Measurements from ENCODE around the gene ZNF334.
A peak's percentile ranks its signal among the peaks of the same experiment; 100 is the strongest.

The ZNF334 gene

DNA sequence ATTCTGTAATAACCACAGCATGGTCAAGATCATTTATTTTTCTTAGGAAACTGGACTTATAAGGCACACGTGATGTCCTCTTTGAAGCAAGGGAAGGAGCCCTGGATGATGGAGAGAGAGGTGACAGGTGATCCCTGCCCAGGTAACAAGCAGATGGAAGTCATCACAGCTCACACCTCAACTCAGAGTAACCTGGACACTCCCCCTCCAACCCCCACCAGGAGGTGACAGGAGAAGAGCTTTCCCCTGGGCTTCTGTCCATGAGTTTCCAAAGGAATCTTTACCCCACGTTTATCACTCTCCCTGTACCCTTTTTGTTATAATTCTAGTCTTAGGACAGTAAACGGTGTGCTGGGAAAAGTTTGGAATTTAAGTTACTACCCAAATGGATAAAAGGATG is 28.4 kb downstream of the ZNF334 start:
- no peak for DNase-seq

DNA sequence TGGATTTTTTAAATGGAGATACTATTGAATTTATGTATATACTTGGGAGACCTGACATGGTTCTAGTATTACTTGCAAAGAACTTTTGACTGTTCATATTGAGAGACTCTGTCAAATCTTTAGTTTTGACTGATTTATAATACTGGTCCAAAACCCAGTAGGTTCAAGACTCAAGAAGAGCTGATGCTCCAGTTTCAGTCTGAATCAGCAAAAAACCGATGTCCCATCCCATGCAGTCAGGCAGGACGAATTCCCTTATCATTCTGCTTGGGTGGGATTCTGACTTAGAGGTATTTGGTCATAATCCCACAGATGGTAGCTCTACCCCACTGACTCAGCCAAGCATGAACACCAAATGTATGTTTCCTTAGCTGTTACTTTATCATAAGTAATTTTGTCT is 29.5 kb downstream of the ZNF334 start:
- DNase-seq, result no peak

DNA sequence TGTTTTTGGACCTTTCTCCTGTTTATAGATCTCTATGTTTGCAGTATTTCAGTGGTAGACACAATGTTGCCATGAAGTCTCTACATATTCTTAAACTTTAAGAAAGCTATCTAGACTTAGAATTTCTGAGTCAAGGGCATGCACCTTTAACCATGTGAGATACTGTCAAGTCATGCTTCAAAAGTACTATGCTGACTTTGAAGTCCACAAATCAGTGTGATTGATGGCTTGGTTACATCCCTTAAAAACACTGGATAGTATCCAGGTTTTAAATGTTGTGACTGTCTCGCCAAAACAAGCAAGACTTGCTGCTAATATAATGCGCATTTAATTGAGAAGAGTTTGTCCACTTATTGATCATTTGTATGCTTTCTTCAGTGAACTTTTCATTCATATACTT is 30.5 kb downstream of the ZNF334 start:
- no peak for DNase-seq

DNA sequence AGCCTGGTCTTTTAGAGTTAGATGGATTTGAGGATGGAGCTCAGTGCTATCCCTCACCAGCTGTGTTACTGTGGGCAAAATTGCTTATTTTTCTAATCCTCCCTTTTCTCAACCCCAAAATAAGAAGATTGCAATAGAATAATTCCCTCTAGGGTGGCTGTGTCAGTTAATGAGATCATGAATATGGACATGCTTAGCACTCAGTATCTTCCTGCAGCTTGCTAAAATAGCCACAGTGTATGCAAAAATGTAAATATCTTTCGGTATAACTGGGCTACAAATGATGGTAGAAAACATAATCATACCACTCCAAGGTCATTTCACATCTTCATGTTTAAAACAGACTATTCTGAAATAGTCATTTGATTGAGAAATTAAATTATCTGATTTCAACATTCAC is 35.7 kb downstream of the ZNF334 start:
- DNase-seq, result no peak

DNA sequence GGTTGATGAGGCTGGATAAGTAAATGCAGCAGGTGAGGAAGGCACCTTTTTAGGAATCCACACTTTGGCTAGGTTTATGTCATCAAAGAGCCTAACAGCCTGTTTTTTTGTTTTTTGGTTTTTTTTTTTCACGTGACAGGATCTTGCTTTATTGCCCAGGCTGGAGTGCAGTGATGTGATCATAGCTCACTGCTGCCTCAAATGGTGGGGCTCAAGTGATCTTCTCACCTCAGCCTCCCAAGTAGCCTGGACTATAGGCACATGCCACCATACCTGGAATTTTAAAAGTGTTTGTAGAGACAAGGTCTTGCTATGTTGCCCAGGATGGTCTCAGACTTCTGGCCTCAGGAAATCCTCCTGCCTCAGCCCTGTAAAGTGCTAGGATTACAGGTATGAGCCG is 36.1 kb downstream of the ZNF334 start:
- DNase-seq, result no peak

DNA sequence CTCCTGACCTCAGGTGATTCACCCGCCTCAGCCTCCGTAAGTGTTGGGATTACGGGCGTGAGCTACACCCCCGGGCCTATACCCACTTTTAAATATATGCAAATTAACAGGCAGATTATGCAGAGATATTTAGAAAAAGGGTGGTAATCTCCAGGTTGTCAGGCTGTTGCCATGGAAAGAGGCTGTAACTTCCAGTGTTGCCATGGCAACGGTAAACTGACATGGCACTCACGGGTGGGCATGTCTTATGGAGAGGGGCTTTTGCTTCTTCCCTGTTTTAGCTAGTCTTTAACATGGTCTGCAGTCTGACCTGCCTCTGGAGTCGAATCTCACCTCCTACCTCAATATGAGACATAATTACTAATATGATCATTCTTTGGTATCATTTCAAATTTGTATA is 44.9 kb downstream of the ZNF334 start:
- DNase-seq, result no peak

DNA sequence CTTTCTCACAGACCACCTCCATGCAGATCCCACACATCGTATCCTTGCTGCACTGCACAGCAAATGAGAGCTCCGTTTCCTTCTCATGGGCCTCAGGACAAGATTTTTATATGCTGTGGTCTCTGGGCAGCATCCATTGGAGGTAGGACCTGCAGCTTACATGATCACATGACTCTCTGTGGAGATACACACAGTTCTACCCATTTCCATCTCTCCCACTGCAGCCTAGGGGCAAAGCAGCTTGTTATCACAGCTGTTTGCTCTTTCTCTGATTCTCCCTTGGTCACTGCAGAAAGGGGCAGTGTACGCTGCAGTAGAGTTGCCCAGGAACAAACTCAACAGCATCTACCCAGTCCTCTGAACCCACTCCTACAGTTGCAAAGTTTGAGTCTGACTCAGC is 48.9 kb downstream of the ZNF334 start:
- no peak for DNase-seq

DNA sequence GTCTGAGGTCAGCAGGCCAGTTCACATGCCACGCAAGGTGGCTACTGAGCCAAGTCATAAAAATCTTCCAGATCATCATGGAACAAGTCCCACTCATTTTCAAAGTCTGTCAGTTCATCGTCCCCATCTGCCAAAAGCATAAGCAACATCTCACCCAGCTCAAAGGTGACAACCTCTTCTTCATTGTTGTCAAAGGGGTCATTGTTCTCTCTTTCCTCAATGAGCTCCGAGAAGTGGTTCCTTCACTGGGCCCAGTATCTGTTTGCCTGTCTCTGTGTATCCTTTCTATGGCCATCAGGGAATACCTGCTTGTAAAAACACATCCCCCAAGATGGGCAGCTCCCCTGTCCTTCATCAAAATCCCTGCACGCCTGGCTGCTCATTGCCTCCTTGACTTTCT is 49.5 kb downstream of the ZNF334 start:
- DNase-seq, result no peak

DNA sequence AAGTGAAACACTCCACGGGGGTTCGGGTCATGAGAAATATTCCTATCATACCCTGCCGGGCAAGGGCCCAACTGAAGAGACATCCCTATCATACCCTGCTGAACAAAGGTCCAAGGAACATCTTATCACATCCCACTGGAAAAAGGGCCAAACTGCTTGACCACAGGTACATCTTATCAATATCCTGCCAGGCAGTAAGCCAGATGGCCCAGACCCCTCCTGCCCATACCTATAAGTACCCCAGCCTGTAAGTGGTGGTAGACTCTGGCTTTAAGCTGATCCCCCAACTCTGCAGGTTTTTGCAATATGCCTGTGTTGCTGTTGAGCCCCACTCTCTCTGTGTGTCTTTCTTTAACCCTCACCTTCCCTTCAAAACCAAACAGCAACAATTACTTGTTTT is 51.6 kb downstream of the ZNF334 start:
- no peak for DNase-seq

DNA sequence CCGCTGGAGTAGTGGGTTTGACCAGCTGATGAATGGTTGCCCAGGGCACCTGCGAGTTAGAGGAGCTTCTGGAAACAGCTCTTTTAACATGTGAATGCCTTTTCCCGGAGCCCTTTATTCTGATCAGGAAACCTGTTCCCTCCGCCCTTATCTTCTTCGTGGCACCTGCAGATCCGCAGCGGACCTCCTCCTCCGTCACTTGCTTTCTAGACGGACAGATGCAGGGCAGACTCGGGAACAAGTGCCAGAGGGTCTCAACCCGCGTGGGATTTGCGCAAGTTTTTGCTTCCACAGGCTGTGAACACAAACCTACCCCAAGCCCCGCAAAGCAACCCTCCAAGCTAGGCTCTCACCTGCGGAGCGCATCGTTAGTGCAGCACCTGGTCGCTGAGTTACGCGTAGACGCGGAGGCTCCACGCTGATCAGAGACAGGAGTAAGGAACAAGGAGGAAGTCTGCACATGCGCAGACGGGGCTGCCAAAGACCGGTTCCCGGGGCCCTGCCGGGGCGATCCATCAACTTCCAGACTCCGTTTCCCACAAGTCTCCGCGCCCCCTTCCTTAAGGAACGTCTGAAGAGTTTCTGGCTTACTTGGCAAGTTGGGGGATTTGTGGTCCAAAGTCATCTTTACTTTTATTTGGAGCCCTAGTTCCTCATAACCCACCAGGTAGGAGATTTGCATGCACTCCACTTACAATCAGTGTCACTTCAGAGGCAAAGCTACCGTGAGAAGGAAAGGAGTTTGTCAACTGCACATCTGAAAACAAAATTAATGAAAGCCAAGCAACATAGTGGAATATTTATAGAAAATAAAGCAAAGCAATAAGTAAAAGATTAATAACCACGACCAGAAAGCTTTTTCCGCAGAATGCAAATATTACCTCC is 54.3 kb downstream of the ZNF334 start:
- peak in 1 of 2 experiments; percentile 7 for DNase-seq

DNA sequence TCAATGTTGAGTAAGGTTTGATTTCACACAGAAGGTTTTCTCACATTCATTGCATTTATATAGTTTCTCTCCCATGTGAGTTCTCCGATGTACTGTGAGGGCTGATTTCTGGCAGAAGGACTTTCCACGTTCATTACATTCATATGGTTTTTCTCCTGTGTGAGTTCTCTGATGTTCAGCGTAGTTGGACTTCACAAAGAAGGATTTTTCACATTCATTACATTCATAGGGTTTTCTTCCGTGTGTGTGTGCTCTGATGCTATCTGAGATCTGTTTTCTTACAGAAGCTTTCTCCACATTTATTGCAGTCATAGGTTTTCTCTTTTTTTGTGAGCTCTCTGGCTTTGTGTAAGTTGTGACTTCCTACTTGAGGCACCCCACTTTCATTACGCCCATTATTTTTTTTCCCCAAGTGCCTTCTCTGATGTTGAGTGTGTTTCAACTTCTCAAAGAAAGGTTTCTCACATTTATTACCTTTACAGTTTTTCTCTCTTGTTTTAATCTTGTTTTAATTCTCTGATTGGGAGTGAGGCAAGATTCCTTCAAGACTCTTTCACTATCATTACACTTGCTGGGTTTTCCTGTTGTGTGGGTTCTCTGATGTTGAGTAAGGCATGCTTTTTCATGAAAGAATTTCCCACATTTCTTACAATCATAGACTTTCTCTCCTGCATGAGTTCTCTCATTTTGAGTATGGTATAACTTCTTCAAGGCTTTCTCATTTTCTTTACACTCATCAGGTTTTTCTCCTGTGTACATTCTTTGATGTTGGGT is 56.9 kb downstream of the ZNF334 start:
- DNase-seq, result no peak

DNA sequence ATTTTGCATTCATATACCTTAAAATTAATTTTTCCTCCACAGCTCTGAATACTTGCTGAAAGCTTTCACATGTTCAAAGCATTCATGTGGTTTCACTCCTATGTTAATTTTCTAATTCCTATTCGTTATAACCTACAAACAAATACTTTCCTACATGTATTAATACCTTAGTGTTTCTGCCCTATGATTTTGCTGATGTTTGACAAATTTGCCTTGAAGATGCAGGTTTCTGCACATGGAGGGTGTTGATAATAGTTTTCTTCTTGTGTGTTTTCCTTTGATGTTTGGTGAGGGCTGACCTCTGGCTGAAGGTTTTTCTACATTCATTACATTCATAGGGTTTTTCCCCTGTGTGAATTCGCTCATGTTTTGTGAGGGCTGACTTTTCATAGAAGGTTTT is 57.6 kb downstream of the ZNF334 start:
- DNase-seq, result no peak

Measured in stimulated activated CD4-positive, alpha-beta T cell treated with anti-CD3 and anti-CD28 coated beads, Interleukin-4, amount 100 ng/mL, for 4 hours (primary cell).